IPS-18c (cell line): ENCODE data around the gene SFRP2.

ENCODE experiments used
- H3K4me3 ChIP-seq: 2 replicates; pipeline ENCODE4 v1.7.0; 2013; ENCODE audit warnings: low read depth, mild to moderate bottlenecking, low read length, moderate library complexity; ENCODE audit not compliant: insufficient read depth
- H3K9me3 ChIP-seq: one replicate; pipeline ENCODE4 v1.6.1; 2013; ENCODE audit warnings: mild to moderate bottlenecking, low read length, moderate library complexity; ENCODE audit not compliant: control insufficient read depth, insufficient read depth

Gene SFRP2

GRCh38 chr4:153782581-153782980, 6.3 kb downstream of the SFRP2 start:
- Histone ChIP-seq H3K4me3 (no peak overlapping the region), H3K9me3 (no peaks in the 10 kb centered on the region)

DNA sequence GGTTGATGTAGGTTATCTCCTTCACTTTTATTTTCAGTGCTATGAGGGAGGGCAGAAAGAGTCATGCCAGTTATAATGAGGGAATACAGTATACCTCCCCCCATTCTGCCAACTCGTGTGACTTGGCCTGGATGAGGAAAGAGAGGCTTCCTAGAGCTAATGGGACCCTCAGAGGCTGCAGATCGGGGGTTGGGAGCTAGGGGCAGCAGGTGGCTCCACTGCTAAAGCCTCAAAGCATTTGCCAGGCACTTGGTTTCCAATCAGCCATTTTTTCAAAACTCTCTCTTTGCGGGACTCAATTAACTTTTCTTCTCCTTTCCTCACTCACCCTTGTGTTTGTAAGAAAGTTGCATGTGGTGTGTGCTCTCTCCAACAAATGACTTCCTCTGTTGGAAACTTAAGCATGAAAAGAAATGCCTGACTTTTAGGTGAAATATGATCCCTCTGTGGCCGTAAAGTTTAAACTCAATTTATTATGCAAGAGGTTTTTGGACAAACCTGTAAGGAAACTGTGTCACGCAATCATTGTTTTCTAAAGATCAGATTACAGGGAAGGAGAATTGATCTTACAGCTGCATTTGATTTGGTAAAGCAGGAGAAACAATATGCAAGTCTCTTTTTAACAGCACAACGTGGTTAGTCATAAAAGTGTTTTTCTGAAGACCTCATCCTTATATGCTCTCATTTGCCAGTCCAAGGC, 7.0 kb downstream of the SFRP2 start:
- H3K9me3 ChIP-seq = no peaks in the 10 kb centered on the region
- H3K4me3 ChIP-seq = no peak overlapping the region

GRCh38 chr4:153781280-153781679, 7.6 kb downstream of the SFRP2 start:
- Histone ChIP-seq H3K4me3 (no peak overlapping the region), H3K9me3 (no peaks in the 10 kb centered on the region)

- no peaks in the 10 kb centered on the region for H3K9me3 ChIP-seq
- no peak overlapping the region for H3K4me3 ChIP-seq
Measured at GRCh38 chr4:153780876-153781275, 8.0 kb downstream of the SFRP2 start.

DNA sequence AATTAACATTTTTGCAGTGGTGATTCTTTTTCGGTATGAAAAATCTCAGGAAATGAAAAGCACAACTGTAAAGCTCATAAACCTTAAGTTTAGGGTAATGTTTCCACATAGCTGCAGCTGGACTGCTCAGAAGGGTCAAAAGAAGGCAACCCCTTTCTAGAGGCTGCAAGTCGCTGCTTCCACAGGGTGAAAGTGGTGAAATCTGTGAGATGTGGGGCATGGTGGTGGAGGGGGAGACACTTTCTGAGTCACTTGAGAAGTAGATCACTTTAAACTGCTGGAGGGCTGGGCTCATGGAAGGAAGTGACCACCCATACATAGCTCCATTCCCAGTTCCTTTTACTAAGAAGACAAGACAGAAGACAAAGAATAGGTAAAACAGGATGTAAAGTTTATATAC, 8.7 kb downstream of the SFRP2 start:
- H3K9me3 ChIP-seq = no peaks in the 10 kb centered on the region
- H3K4me3 ChIP-seq = no peak overlapping the region

GRCh38 chr4:153778383-153778782, 10.5 kb downstream of the SFRP2 start:
- Histone ChIP-seq H3K4me3 (no peak overlapping the region), H3K9me3 (no peaks in the 10 kb centered on the region)

GRCh38 chr4:153777421-153777820, 11.5 kb downstream of the SFRP2 start:
- Histone ChIP-seq H3K9me3 (no peaks in the 10 kb centered on the region), H3K4me3 (no peak overlapping the region)

DNA sequence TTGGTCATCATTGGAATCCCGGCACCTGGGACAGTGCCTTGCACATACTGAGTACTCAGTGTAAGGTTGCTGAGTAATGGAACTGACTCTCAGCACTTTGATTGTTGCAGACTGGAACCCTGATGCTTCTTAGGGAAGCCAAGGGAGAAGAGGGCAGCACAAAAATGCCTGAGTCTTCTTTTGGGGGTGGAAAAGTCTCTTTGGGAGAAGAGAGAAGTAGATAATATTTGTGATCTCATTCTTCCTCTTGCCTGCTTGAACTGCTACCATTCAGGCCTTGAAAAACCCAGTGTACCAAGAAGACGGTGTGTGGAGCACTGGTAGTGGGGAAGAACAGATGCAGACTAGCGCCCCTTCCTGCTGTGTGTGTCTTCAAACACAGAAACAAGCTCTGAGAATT, 12.3 kb downstream of the SFRP2 start:
- Histone ChIP-seq H3K4me3 (no peak overlapping the region), H3K9me3 (no peaks in the 10 kb centered on the region)

DNA sequence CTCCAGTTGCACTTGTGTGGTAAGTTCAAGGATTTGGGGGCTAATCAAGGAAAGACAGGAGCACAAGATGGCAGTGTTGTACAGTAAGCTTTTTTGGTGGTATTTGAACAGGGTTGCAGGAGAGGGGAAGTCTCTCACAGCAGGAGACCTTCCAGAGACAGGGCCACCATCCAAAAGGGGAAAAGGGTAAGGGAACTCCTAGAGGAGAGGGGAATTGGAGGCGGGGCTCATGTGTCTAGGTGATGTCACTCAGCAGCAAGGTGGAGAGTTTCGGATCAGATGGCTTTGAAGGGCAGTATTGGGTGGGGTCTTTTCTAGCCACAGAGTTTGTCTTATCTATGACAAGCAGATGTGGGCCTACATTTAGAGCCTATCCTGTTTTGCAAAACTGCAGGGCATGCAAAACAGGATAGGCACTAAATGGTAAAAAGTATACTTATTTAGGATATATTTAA, 15.6 kb downstream of the SFRP2 start:
- Histone ChIP-seq H3K4me3 (no peak overlapping the region), H3K9me3 (no peaks in the 10 kb centered on the region)

- no peaks in the 10 kb centered on the region for H3K9me3 ChIP-seq
Measured at GRCh38 chr4:153771046-153771445, 17.8 kb downstream of the SFRP2 start.

GRCh38 chr4:153766758-153767157, 22.1 kb downstream of the SFRP2 start:
- no peak overlapping the region for H3K4me3 ChIP-seq
- H3K9me3 ChIP-seq = no peaks in the 10 kb centered on the region

More at GRCh38 chr4:153771046-153771445, 17.8 kb downstream of the SFRP2 start:
- no peak overlapping the region for H3K4me3 ChIP-seq

DNA sequence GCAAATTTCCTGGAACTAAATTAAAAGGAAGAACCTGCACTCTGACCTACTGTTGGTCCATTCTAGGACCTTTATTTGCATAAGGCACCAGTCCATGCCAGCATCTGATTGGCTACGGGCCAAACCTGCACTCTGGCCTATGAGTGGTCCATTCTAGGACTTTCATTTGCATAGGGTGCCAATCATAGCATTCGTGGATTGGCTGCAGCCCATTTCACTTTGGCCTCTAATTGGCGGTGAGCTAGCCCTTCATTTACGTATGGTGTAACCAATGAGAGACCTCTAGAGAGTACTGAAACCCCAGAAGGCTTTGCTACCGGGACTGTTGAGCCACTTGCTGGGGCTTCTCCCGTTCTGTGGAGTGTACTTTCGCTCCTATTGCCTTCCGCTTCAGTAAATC, 23.0 kb downstream of the SFRP2 start:
- Histone ChIP-seq H3K4me3 (no peak overlapping the region), H3K9me3 (no peaks in the 10 kb centered on the region)

- Histone ChIP-seq H3K4me3 (no peak overlapping the region), H3K9me3 (no peaks in the 10 kb centered on the region)
Measured at GRCh38 chr4:153764601-153765368, 24.1 kb downstream of the SFRP2 start.

GRCh38 chr4:153763404-153763803, 25.5 kb downstream of the SFRP2 start:
- H3K4me3 ChIP-seq = no peak overlapping the region
- no peaks in the 10 kb centered on the region for H3K9me3 ChIP-seq

- H3K9me3 ChIP-seq = no peaks in the 10 kb centered on the region
- H3K4me3 ChIP-seq = peak within 1 kb of the TSS; percentile 78
Measured at GRCh38 chr4:153759407-153760316, 29.2 kb downstream of the SFRP2 start, which contains the start of gene RNF175. RNF175 (minus strand) TSS chr4:153760024; CDS start chr4:153759862, 162 bp downstream.

GRCh38 chr4:153758688-153759406, 30.0 kb downstream of the SFRP2 start:
- Histone ChIP-seq H3K9me3 (no peaks in the 10 kb centered on the region), H3K4me3 (peak overlapping the region; percentile 78)

GRCh38 chr4:153758136-153758535, 30.7 kb downstream of the SFRP2 start:
- H3K4me3 ChIP-seq = peak overlapping the region; percentile 20; the same call in 1 of the 2 replicates
- H3K9me3 ChIP-seq = no peaks in the 10 kb centered on the region
